Calu3 (cell line): ENCODE measurements around the gene TXNRD1. TPM values are rescaled to one million over a fixed set of nuclear protein-coding genes. Genes with fewer than 3 reads are reported as not detected.
"Not testable (repeated sequence)": the region's sequence is repeated elsewhere in the genome, so short reads cannot be mapped to it uniquely, and the experiment has no call there.

Experiments used
- BruUV-seq: library from RNA; stranded (reverse); fragments of 400-500 nt; replicated peaks from 2 replicates; lab custom pipeline; 2021; lab: Mats Ljungman, UMichigan
- CTCF ChIA-PET: fragments of 300-600 bp; sonication (Branson Sonifier 250); formaldehyde crosslinking; loops from one replicate; lab custom pipeline; 2022; ENCODE audit warnings: antibody characterized with exemption; lab: Charles Lee
- DNase-seq: peaks from one replicate; pipeline ENCODE4 v3.0.0; 2022
- H3K27ac Mint-ChIP-seq: one replicate; pipeline ENCODE4 v1.8.0; 2022; ENCODE audit warnings: mixed read lengths; ENCODE audit not compliant: unreplicated experiment
- H3K27me3 Mint-ChIP-seq: one replicate; pipeline ENCODE4 v1.8.0; 2022; ENCODE audit warnings: mixed read lengths; ENCODE audit not compliant: unreplicated experiment
- H3K36me3 Mint-ChIP-seq: one replicate; pipeline ENCODE4 v1.8.0; 2022; ENCODE audit warnings: mild to moderate bottlenecking, moderate library complexity, mixed read lengths; ENCODE audit not compliant: insufficient read depth, unreplicated experiment
- H3K4me1 Mint-ChIP-seq: one replicate; pipeline ENCODE4 v1.8.0; 2022; ENCODE audit warnings: mild to moderate bottlenecking, low read depth, mixed read lengths; ENCODE audit not compliant: unreplicated experiment
- H3K4me3 Mint-ChIP-seq: one replicate; pipeline ENCODE4 v1.8.0; 2022; ENCODE audit warnings: mild to moderate bottlenecking, low read depth, moderate library complexity, mixed read lengths; ENCODE audit not compliant: unreplicated experiment
- H3K9me3 Mint-ChIP-seq: one replicate; pipeline ENCODE4 v1.8.0; 2022; ENCODE audit warnings: low read depth, mixed read lengths; ENCODE audit not compliant: unreplicated experiment
- intact Hi-C: fragments of 100-400 bp; cut with micrococcal nuclease; formaldehyde crosslinking; loops from one replicate; pipeline ENCODE4 v1.10.0; 2022; ENCODE audit not compliant: unreplicated experiment
- total RNA-seq: library from RNA; stranded (reverse); gene quantifications from 2 replicates; pipeline ENCODE4 v1.2.3, GENCODE V29; 2022
- TF ChIP-seq, protein P1 (sequence below): fragments of 200-600 bp; IDR thresholded peaks from one replicate; pipeline ENCODE4 v1.8.0; 2022; ENCODE audit warnings: antibody characterized with exemption; ENCODE audit not compliant: unreplicated experiment

Gene TXNRD1
- total RNA-seq, 1 experiment from 2014 or later: 262 TPM

DNA sequence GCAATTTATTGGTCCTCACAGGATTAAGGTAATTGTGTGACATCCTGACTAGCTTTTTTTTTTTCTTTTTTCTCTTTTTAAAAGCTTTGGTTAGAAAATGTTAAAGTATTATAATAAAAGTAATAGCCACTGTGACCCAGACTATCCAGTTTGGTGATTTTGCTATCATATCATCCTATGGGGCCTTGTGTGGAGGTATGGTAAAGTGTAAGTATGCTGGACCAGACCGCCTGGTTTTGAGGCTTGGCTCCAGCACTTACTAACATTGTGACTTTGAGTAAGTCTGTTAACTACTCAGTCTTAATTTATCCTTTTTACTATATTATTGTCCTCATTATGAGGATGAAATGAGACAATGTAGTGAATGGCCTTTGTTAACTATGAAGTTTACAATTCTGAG lies 103.4 kb downstream of the TXNRD1 start:
- H3K36me3 Mint-ChIP-seq: peaks cover 84% of the 10 kb centered on the region
- CTCF ChIA-PET: interaction anchor here (0.6 to 0.7 kb wide), 2 partner anchors 20 to 23 kb away, joined by 3 read pairs; no protein-coding TSS in a partner anchor
- H3K27ac Mint-ChIP-seq: no peak overlapping the region
- no peak for DNase-seq
- intact Hi-C loops: no loop called here
- BruUV-seq: no TSS peak
- H3K4me1 Mint-ChIP-seq: peaks cover 12% of the 10 kb centered on the region
- H3K27me3 Mint-ChIP-seq: no peaks in the 10 kb centered on the region
- no peak overlapping the region for H3K4me3 Mint-ChIP-seq
- no peaks in the 10 kb centered on the region for H3K9me3 Mint-ChIP-seq
- TF ChIP-seq, protein P1, sequence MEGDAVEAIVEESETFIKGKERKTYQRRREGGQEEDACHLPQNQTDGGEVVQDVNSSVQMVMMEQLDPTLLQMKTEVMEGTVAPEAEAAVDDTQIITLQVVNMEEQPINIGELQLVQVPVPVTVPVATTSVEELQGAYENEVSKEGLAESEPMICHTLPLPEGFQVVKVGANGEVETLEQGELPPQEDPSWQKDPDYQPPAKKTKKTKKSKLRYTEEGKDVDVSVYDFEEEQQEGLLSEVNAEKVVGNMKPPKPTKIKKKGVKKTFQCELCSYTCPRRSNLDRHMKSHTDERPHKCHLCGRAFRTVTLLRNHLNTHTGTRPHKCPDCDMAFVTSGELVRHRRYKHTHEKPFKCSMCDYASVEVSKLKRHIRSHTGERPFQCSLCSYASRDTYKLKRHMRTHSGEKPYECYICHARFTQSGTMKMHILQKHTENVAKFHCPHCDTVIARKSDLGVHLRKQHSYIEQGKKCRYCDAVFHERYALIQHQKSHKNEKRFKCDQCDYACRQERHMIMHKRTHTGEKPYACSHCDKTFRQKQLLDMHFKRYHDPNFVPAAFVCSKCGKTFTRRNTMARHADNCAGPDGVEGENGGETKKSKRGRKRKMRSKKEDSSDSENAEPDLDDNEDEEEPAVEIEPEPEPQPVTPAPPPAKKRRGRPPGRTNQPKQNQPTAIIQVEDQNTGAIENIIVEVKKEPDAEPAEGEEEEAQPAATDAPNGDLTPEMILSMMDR: no peak

DNA sequence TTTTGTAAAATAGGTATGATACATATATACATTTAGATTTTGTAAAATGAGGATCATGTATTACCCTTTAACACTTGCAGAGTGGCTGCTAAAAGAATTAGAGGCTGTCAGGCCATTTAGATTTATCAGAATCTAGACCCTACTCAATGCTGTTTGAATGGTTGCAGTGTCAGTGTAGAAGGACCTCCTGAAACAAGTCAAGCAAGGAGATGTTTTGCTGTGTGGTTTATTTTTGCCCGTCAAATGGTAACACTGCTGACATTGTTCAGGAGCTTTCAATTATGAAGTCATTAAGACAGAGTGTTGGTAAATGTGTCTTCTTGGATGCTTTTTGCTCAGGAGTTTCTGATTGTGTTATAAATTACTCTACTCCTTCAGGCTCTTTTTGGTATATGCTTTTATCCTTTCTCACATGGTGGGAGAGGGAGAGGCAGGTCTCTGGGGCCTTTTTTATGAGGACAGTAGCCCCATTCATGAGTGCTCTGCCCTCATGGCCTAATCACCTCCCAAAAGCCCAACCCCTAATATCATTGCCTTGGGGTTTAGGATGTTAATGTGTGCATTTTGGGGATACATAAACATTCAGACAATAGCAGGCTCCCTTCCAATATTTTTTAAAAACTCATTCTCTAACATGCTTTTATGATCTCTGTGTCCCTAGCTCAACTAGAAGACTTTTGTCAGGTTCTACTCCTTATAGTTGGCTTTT lies 104.5 kb downstream of the TXNRD1 start:
- no peaks in the 10 kb centered on the region for H3K9me3 Mint-ChIP-seq
- BruUV-seq: no TSS peak
- no peak for DNase-seq
- peaks cover 9% of the 10 kb centered on the region for H3K4me1 Mint-ChIP-seq
- H3K36me3 Mint-ChIP-seq: peaks cover 85% of the 10 kb centered on the region
- H3K27me3 Mint-ChIP-seq: no peaks in the 10 kb centered on the region
- TF ChIP-seq, protein P1: no peak
- no peak overlapping the region for H3K4me3 Mint-ChIP-seq
- no peak overlapping the region for H3K27ac Mint-ChIP-seq
- CTCF ChIA-PET: interaction anchor here (0.6 to 0.9 kb wide), 4 partner anchors 10 to 29 kb away, joined by 3 read pairs; no protein-coding TSS in a partner anchor
- intact Hi-C loops: no loop called here

DNA sequence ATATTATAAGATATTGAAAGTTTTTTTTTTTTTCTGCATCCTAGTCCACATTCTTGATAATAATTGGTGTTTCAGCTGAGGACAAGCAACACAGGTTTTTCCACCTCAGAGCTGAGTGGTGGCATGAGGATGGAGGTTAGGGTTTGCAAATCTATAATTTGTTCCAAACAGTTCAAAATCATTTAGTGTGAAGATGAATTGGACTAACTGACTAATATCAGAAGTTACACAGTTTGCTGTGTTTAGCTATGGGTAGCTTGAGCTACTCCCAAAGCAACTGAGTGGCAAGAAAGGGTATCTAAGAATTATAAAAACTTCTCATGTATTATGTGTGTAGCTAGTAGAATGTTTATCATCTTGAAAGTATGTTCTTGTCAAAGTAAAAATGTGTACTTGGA lies 105.0 kb downstream of the TXNRD1 start:
- no peak for DNase-seq
- intact Hi-C loops: no loop called here
- H3K9me3 Mint-ChIP-seq: no peaks in the 10 kb centered on the region
- H3K27ac Mint-ChIP-seq: no peak overlapping the region
- H3K4me3 Mint-ChIP-seq: no peak overlapping the region
- peaks cover 85% of the 10 kb centered on the region for H3K36me3 Mint-ChIP-seq
- H3K27me3 Mint-ChIP-seq: no peaks in the 10 kb centered on the region
- TF ChIP-seq, protein P1: no peak
- no TSS peak for BruUV-seq
- CTCF ChIA-PET: interaction anchor here (0.6 to 0.9 kb wide), 4 partner anchors 9 to 30 kb away, joined by 3 read pairs; no protein-coding TSS in a partner anchor
- H3K4me1 Mint-ChIP-seq: peaks cover 9% of the 10 kb centered on the region

DNA sequence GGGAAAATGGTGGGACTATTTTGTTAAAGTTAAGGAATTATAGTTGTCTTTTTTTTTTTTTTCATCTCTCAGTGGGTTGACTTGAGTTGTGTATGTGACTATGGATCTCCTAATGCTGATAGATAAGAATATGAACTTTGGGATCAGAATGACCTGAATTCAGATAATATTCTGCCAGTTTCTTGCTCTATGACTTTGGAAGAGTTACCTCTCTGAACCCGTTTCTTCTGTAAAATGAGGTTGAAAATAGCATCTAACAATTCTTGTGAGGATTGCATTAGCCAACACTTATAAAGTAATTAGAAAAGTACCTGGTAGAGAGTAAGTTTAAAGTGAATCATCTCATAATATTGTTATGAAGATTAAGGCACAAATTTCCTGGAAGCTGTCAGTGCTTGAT lies 106.4 kb downstream of the TXNRD1 start:
- H3K27ac Mint-ChIP-seq: peak overlapping the region; percentile 1
- TF ChIP-seq, protein P1: no peak
- TSS peak; percentile 9 for BruUV-seq
- no peak for DNase-seq
- CTCF ChIA-PET: interaction anchor here (0.6 kb wide), 2 partner anchors 15 to 66 kb away, joined by 3 to 4 read pairs; no protein-coding TSS in a partner anchor
- peaks cover 9% of the 10 kb centered on the region for H3K4me1 Mint-ChIP-seq
- H3K4me3 Mint-ChIP-seq: no peak overlapping the region
- no peaks in the 10 kb centered on the region for H3K27me3 Mint-ChIP-seq
- H3K9me3 Mint-ChIP-seq: no peaks in the 10 kb centered on the region
- intact Hi-C loops: no loop called here
- peaks cover 85% of the 10 kb centered on the region for H3K36me3 Mint-ChIP-seq

DNA sequence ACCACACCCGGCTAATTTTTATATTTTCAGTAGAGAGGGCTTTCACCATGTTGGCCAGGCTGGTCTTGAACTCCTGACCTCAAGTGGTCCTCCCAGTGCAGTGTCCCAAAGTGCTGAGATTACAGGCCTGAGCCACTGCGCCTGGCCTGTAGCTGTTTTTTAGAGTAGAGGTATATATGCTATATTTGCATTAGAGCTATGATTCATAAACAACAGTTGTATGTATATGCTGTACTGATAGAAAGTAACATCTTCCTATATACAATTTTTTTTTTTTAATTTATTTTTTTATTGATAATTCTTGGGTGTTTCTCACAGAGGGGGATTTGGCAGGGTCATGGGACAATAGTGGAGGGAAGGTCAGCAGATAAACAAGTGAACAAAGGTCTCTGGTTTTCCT lies 107.0 kb downstream of the TXNRD1 start:
- CTCF ChIA-PET: interaction anchor here (0.6 kb wide), 2 partner anchors 15 to 66 kb away, joined by 3 to 4 read pairs; no protein-coding TSS in a partner anchor
- BruUV-seq, H3K27ac Mint-ChIP-seq, H3K4me3 Mint-ChIP-seq, intact Hi-C loops, H3K27me3 Mint-ChIP-seq, H3K4me1 Mint-ChIP-seq, H3K9me3 Mint-ChIP-seq, DNase-seq: not testable (repeated sequence)
- peaks cover 86% of the 10 kb centered on the region for H3K36me3 Mint-ChIP-seq
